Endothelial cell of umbilical vein (primary cell): Measurements from ENCODE around the gene RUVBL1. TPM values are rescaled to one million over a fixed set of nuclear protein-coding genes. Genes with fewer than 3 reads are reported as not detected.

Experiments
- BruUV-seq: library from RNA; stranded (reverse); fragments of 400-500 nt; replicated peaks from 2 replicates; lab custom pipeline; 2021; lab: Mats Ljungman, UMichigan
- CTCF ChIA-PET: fragments of 300-600, 350-600 bp; sonication (Branson Sonifier 250); formaldehyde crosslinking; loops from one replicate; lab custom pipeline; 2021; ENCODE audit warnings: antibody characterized with exemption, inconsistent platforms; lab: Charles Lee
- POLR2A ChIA-PET: fragments of 300-600, 350-600 bp; sonication (Branson Sonifier 250); formaldehyde crosslinking; loops from one replicate; lab custom pipeline; 2021; ENCODE audit warnings: antibody characterized with exemption, inconsistent platforms; lab: Charles Lee
- DNase-seq: peaks from one replicate; pipeline ENCODE4 v3.0.0-alpha.2; 2011; ENCODE audit warnings: low read depth, low spot score
- FAIRE-seq: peaks from 2 replicates; lab custom pipeline; 2011; peaks lifted over from hg19 to GRCh38; lab: Jason Lieb, UNC
- H2AFZ ChIP-seq: 2 replicates; pipeline ENCODE4 v1.6.0; 2012; ENCODE audit warnings: low read depth, low read length, control low read depth, inconsistent platforms
- H3K27ac ChIP-seq: 2 replicates; pipeline ENCODE4 v1.5.1; 2011; ENCODE audit warnings: low read depth, mild to moderate bottlenecking, control low read depth, low read length, moderate library complexity; ENCODE audit not compliant: insufficient read depth
- H3K27me3 ChIP-seq, 2 experiments: 2 replicates each; pipeline versions ENCODE4 v1.6.0 to v1.6.1; 2011; ENCODE audit warnings: low read length in 2 of 2, mixed read lengths in 1 of 2; ENCODE audit not compliant: control insufficient read depth in 2 of 2, insufficient read depth in 2 of 2
- H3K36me3 ChIP-seq, 2 experiments: 2 replicates in 1 of 2; 3 replicates in 1 of 2; pipeline ENCODE4 v1.5.1; 2011; ENCODE audit warnings: low read length in 2 of 2, mild to moderate bottlenecking in 1 of 2, moderate library complexity in 1 of 2; ENCODE audit not compliant: control insufficient read depth in 2 of 2, insufficient read depth in 2 of 2; ENCODE audit errors: extremely low read depth in 1 of 2
- H3K4me1 ChIP-seq: 3 replicates; pipeline ENCODE4 v1.5.1; 2011; ENCODE audit warnings: mild to moderate bottlenecking, low read length; ENCODE audit not compliant: control insufficient read depth, insufficient read depth; ENCODE audit errors: extremely low read depth
- H3K4me2 ChIP-seq: 2 replicates; pipeline ENCODE4 v1.6.1; 2011; ENCODE audit warnings: low read length, control low read depth, mixed read lengths; ENCODE audit not compliant: insufficient read depth
- H3K4me3 ChIP-seq, 3 experiments: fragments of 200-600 bp in 1 of 3; sonication (generic), shearing (Covaris generic) in 1 of 3; replicated peaks in 1 of 3; 2 replicates each; pipeline ENCODE4 v1.5.1; 2011 to 2016; ENCODE audit warnings: control low read depth in 3 of 3, low read length in 3 of 3, mild to moderate bottlenecking in 2 of 3, inconsistent platforms in 1 of 3, low read depth in 1 of 3, moderate library complexity in 1 of 3; ENCODE audit not compliant: insufficient read depth in 1 of 3
- H3K79me2 ChIP-seq: 2 replicates; pipeline ENCODE4 v1.6.0; 2012; ENCODE audit warnings: low read length, inconsistent platforms; ENCODE audit not compliant: control insufficient read depth, insufficient read depth
- H3K9ac ChIP-seq: replicated peaks from 2 replicates; pipeline ENCODE3; 2011; ENCODE audit warnings: low read length, control low read depth; ENCODE audit not compliant: insufficient read depth; ENCODE audit errors: extremely low read depth
- H3K9me1 ChIP-seq: replicated peaks from 3 replicates; pipeline ENCODE4 v1.6.0; 2011; ENCODE audit warnings: mild to moderate bottlenecking, low read length; ENCODE audit not compliant: control insufficient read depth, insufficient read depth; ENCODE audit errors: extremely low read depth
- H3K9me3 ChIP-seq: replicated peaks from 2 replicates; pipeline ENCODE4 v1.5.1; 2012; ENCODE audit warnings: low read length, inconsistent platforms; ENCODE audit not compliant: control insufficient read depth, insufficient read depth
- H4K20me1 ChIP-seq: replicated peaks from 2 replicates; pipeline ENCODE3; 2011; ENCODE audit warnings: mild to moderate bottlenecking, low read length; ENCODE audit not compliant: control insufficient read depth, insufficient read depth; ENCODE audit errors: extremely low read depth
- CTCF ChIP-seq, 2 donors: IDR thresholded peaks; 1 replicate in 1 of 2; 2 replicates in 1 of 2; pipeline ENCODE4 v1.5.1; 2011; ENCODE audit warnings: low read length in 2 of 2, mild to moderate bottlenecking in 2 of 2, moderate library complexity in 2 of 2, control low read depth in 1 of 2, inconsistent platforms in 1 of 2, low read depth in 1 of 2; ENCODE audit not compliant: insufficient read depth in 1 of 2; ENCODE audit errors: extremely low read depth in 1 of 2
- EZH2 ChIP-seq: IDR thresholded peaks from 2 replicates; pipeline ENCODE4 v1.6.1; 2012; ENCODE audit warnings: borderline replicate concordance, low read depth, mild to moderate bottlenecking, moderate library complexity, low read length, inconsistent platforms; ENCODE audit not compliant: severe bottlenecking
- FOS ChIP-seq: IDR thresholded peaks from 2 replicates; pipeline ENCODE4 v1.6.1; 2011; ENCODE audit warnings: mild to moderate bottlenecking, low read length, moderate library complexity, borderline replicate concordance; ENCODE audit not compliant: insufficient read depth
- GATA2 ChIP-seq: IDR thresholded peaks from 2 replicates; pipeline ENCODE4 v1.7.0; 2011; ENCODE audit warnings: low read depth, mild to moderate bottlenecking, moderate library complexity, mixed read lengths, low read length; ENCODE audit not compliant: insufficient read length, insufficient read depth
- JUN ChIP-seq: IDR thresholded peaks from 2 replicates; pipeline ENCODE4 v1.6.1; 2011; ENCODE audit warnings: borderline replicate concordance, low read depth; ENCODE audit not compliant: insufficient read length, insufficient read depth
- MAX ChIP-seq: IDR thresholded peaks from 2 replicates; pipeline ENCODE4 v1.6.1; 2011; ENCODE audit not compliant: insufficient read depth, insufficient read length
- MYC ChIP-seq: IDR thresholded peaks from one replicate; pipeline ENCODE4 v1.6.1; 2011; ENCODE audit warnings: mild to moderate bottlenecking, low read depth, low read length
- POLR2A ChIP-seq: IDR thresholded peaks from 2 replicates; pipeline ENCODE4 v1.6.1; 2012; ENCODE audit warnings: low read depth, mild to moderate bottlenecking, control low read depth, low read length
- POLR2AphosphoS5 ChIP-seq: IDR thresholded peaks from 2 replicates; pipeline ENCODE4 v1.6.1; 2012; ENCODE audit warnings: low read depth, mild to moderate bottlenecking, control low read depth, low read length, moderate library complexity; ENCODE audit not compliant: insufficient read depth
- dilution Hi-C: fragments of 300-500 bp; cut with MboI; formaldehyde crosslinking; loops from one replicate; pipeline ENCODE4 v1.15.0; 2019; ENCODE audit warnings: low sequenced_read_pairs; ENCODE audit not compliant: extremely low pct_ligation_motif_present
- intact Hi-C: fragments of 100-400 bp; cut with micrococcal nuclease; formaldehyde crosslinking; loops from one replicate; pipeline ENCODE4 v1.10.0; 2022
- polyA plus RNA-seq, 4 experiments: library from polyadenylated mRNA; depleted of rRNA in 3 of 4; stranded (reverse) in 3 of 4; unstranded in 1 of 4; fragments of >200 nt; gene quantifications; 2 replicates each; pipeline versions ENCODE4 v1.2.1 to v1.2.3, GENCODE V29; 2011 to 2012; ENCODE audit warnings: missing spikeins in 1 of 4
- total RNA-seq: library from RNA; stranded (reverse); gene quantifications from 2 replicates; pipeline ENCODE4 v1.2.3, GENCODE V29; 2021

RUVBL1 gene
- total and polyA plus RNA-seq, 2 donors (not counting 3 experiments of a cell fraction or from before 2014, with no cell fraction given) = 52.5 to 58.5 TPM

DNA sequence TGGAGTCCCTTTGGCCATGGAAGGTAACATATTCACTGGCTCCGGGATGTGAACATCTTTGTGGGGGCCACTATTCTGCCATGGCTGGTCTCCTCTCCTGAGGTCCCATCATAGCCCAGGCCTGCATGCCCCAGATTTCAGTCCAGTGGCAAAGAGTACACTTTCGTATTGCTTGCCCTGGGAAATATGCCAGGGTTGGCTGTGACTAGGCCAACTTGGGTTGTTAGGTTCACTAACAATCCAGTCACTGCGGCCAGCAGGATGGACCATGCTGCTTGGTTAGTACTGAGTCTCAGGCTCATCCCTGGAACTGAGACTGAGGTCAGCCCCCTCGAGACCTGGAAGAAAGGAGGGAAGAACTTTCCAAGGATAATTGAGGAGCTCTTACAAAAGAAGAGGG, 19.9 kb upstream of the RUVBL1 start:
- DNase-seq (no peak), FAIRE-seq (no peak)
- TF ChIP-seq GATA2 = no peak
- TF ChIP-seq POLR2A = no peak
- TF ChIP-seq POLR2AphosphoS5 = no peak
- no peak for TF ChIP-seq MYC
- no peak for TF ChIP-seq JUN
- no peak for TF ChIP-seq FOS
- no peak for TF ChIP-seq EZH2
- TF ChIP-seq MAX = no peak
- no peak for TF ChIP-seq CTCF (IDR thresholded peaks at IDR 0.05; ENCODE audit: extremely low read depth in 1 of 2, insufficient read depth in 1 of 2, low read depth in 1 of 2, low read length in 2 of 2)
- no peaks in the 10 kb centered on the region for H3K36me3 ChIP-seq
- dilution Hi-C loops (no loop called here), intact Hi-C loops (no loop called here)
- H3K27me3 ChIP-seq = peaks cover 6 to 22% of the 10 kb centered on the region in 2 experiments
- no peak overlapping the region for H2AFZ ChIP-seq
- H3K4me2 ChIP-seq = no peak overlapping the region
- ChIA-PET POLR2A (no interaction called here), CTCF (interaction anchor here (1.8 kb wide), 1 partner anchor 10 kb away, joined by 6 read pairs; no protein-coding TSS in a partner anchor)
- H3K9me1 ChIP-seq = no peaks in the 10 kb centered on the region
- no peak overlapping the region for H3K27ac ChIP-seq
- BruUV-seq = no TSS peak
- no peaks in the 10 kb centered on the region for H3K9me3 ChIP-seq
- no peaks in the 10 kb centered on the region for H3K79me2 ChIP-seq
- no peaks in the 10 kb centered on the region for H3K4me1 ChIP-seq
- no peaks in the 10 kb centered on the region for H4K20me1 ChIP-seq
- no peak overlapping the region for H3K4me3 ChIP-seq
- no peak overlapping the region for H3K9ac ChIP-seq
